Measurements from ENCODE around the gene SFMBT1. TPM values are rescaled to one million over a fixed set of nuclear protein-coding genes. Genes with fewer than 3 reads are reported as not detected.

Gene SFMBT1
- total and polyA plus RNA-seq, 2 of the 4 experiments (the other 2 are of a cell fraction): 1.0 to 1.8 TPM

DNA sequence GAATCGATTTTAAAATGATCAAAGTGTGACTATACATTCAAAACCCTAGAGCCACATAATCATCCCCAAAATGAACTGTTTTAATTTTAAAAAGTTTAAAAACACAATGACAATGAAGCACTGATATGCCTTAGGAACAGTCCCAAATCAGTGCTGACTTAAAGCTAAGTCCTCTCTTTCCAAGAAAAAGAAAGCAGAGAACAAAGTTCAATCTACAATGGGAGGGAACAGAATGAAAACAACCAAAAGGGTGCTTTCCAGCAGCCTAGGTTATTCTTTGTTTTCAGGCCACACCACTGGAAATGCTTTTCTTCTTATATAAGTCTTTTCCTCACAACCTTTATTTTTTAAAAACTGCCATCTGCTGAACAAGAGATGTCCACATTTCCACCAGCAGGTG lies 141.3 kb downstream of the SFMBT1 start:
- H3K23ac ChIP-seq (ENCODE audit: low read depth, low read length): no peak overlapping the region
- no peak overlapping the region for H2BK120ac ChIP-seq (ENCODE audit: low read depth, low read length)
- no peak overlapping the region for H2AK9ac ChIP-seq (replicated peaks; ENCODE audit: low read depth, low read length, poor library complexity)
- no CpG with 5 or more reads among the region's 1 CpG for WGBS, 2 experiments (ENCODE audit: extremely low coverage in 2 of 2, insufficient read length in 1 of 2)
- H3K27ac ChIP-seq (ENCODE audit: insufficient read depth, low read length): no peak overlapping the region
- H3K4me3 ChIP-seq (ENCODE audit: insufficient read depth, low read depth, low read length): no peak overlapping the region
- H2BK15ac ChIP-seq (ENCODE audit: low read depth, low read length): no peak overlapping the region
- DNase-seq (no peak), ATAC-seq (ENCODE audit: low read depth) (no peak)
- H3K79me1 ChIP-seq (ENCODE audit: low read depth in 1 of 2, low read length in 2 of 2): no peaks in the 10 kb centered on the region
- H3K4me1 ChIP-seq (ENCODE audit: control insufficient read depth, insufficient read depth, low read length): no peaks in the 10 kb centered on the region
- no peaks in the 10 kb centered on the region for H3K9me1 ChIP-seq (ENCODE audit: insufficient read depth, low read length)
- TF ChIP-seq POLR2A (IDR thresholded peaks at IDR 0.05; ENCODE audit: low read depth, low read length) (no peak), MXI1 (IDR thresholded peaks at IDR 0.05; ENCODE audit: borderline replicate concordance, low read depth, low read length) (no peak), MAFK (IDR thresholded peaks at IDR 0.05; ENCODE audit: low read depth, low read length) (no peak), RFX5 (IDR thresholded peaks at IDR 0.05; ENCODE audit: low read depth, low read length) (no peak), RAD21 (IDR thresholded peaks at IDR 0.05; ENCODE audit: low read length) (no peak), ELK1 (IDR thresholded peaks at IDR 0.05; ENCODE audit: borderline replicate concordance, low read depth, low read length) (no peak)
- TF ChIP-seq, protein P1, sequence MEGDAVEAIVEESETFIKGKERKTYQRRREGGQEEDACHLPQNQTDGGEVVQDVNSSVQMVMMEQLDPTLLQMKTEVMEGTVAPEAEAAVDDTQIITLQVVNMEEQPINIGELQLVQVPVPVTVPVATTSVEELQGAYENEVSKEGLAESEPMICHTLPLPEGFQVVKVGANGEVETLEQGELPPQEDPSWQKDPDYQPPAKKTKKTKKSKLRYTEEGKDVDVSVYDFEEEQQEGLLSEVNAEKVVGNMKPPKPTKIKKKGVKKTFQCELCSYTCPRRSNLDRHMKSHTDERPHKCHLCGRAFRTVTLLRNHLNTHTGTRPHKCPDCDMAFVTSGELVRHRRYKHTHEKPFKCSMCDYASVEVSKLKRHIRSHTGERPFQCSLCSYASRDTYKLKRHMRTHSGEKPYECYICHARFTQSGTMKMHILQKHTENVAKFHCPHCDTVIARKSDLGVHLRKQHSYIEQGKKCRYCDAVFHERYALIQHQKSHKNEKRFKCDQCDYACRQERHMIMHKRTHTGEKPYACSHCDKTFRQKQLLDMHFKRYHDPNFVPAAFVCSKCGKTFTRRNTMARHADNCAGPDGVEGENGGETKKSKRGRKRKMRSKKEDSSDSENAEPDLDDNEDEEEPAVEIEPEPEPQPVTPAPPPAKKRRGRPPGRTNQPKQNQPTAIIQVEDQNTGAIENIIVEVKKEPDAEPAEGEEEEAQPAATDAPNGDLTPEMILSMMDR (conservative IDR thresholded peaks at IDR 0.05; ENCODE audit: low read depth, low read length): no peak
- H4K5ac ChIP-seq (ENCODE audit: low read depth, low read length): no peak overlapping the region
- dilution Hi-C loops (cut with HindIII; ENCODE audit: low sequenced_read_pairs, unreplicated experiment) (no loop called here), intact Hi-C loops (cut with micrococcal nuclease) (no loop called here), in situ Hi-C loops (cut with MboI; ENCODE audit: low sequenced_read_pairs) (no loop called here)
- H3K56ac ChIP-seq (ENCODE audit: extremely low read depth, insufficient read depth, low read length): no peak overlapping the region
- no TSS peak for BruUV-seq (replicated peaks)
- no peak overlapping the region for H4K8ac ChIP-seq (ENCODE audit: low read depth in 2 of 2, low read length in 2 of 2)
- no peak overlapping the region for H2AFZ ChIP-seq (replicated peaks; ENCODE audit: low read length, poor library complexity)
- H3K27me3 ChIP-seq (ENCODE audit: control insufficient read depth, insufficient read depth, low read length): no peaks in the 10 kb centered on the region
- H3K14ac ChIP-seq (replicated peaks; ENCODE audit: low read depth, low read length): no peak overlapping the region
- H3K9ac ChIP-seq (ENCODE audit: low read depth, low read length): no peak overlapping the region
- no peaks in the 10 kb centered on the region for H3K36me3 ChIP-seq (ENCODE audit: control insufficient read depth, insufficient read depth, low read length)
- H3K18ac ChIP-seq (ENCODE audit: low read depth, low read length): no peak overlapping the region
- CTCF ChIA-PET: interaction anchor here (0.5 to 0.9 kb wide), 2 partner anchors 30 to 32 kb away, joined by 3 read pairs; no protein-coding TSS in a partner anchor
- H4K91ac ChIP-seq (ENCODE audit: insufficient read depth, low read depth, low read length): no peak overlapping the region
- POLR2A ChIA-PET (ENCODE audit: unreplicated experiment): no interaction called here
- H3K4me2 ChIP-seq (ENCODE audit: low read depth, low read length): no peak overlapping the region
- no peak overlapping the region for H2AK5ac ChIP-seq (ENCODE audit: low read depth, low read length)
- H3K9me3 ChIP-seq (ENCODE audit: control insufficient read depth, insufficient read depth, low read length): no peaks in the 10 kb centered on the region
- H3K4ac ChIP-seq (ENCODE audit: low read depth, low read length): no peak overlapping the region
- H4K20me1 ChIP-seq (ENCODE audit: insufficient read depth, low read length): no peaks in the 10 kb centered on the region
- no peak overlapping the region for H2BK20ac ChIP-seq (ENCODE audit: low read depth, low read length)
- H2BK5ac ChIP-seq (ENCODE audit: low read depth, low read length, poor library complexity, severe bottlenecking): no peak overlapping the region

Measured in IMR-90 (cell line).